ENCODE measurements around the gene NEURL1B. TPM values are rescaled to one million over a fixed set of nuclear protein-coding genes. Genes with fewer than 3 reads are reported as not detected.
A peak's percentile ranks its signal among the peaks of the same experiment; 100 is the strongest.

Gene NEURL1B
- total RNA-seq, 2 donors from 2014 or later, result 61.6 to 99.9 TPM

GRCh38 chr5:172733974-172734346 is 92.9 kb downstream of the NEURL1B start:
- Histone ChIP-seq H3K36me3 (no peaks in the 10 kb centered on the region), H3K9ac (ENCODE audit: low read depth in 2 of 2, low read length in 2 of 2) (peak overlapping the region; percentile 42 to 63), H3K27me3 (no peaks in the 10 kb centered on the region), H3K27ac (peak overlapping the region; percentile 87), H3K9me3 (no peaks in the 10 kb centered on the region), H3K4me3 (no peak overlapping the region), H3K4me1 (no peaks in the 10 kb centered on the region)
- DNase-seq, result no peak
- intact Hi-C loops (cut with DNase I), result no loop called here
- TF ChIP-seq, protein P1, sequence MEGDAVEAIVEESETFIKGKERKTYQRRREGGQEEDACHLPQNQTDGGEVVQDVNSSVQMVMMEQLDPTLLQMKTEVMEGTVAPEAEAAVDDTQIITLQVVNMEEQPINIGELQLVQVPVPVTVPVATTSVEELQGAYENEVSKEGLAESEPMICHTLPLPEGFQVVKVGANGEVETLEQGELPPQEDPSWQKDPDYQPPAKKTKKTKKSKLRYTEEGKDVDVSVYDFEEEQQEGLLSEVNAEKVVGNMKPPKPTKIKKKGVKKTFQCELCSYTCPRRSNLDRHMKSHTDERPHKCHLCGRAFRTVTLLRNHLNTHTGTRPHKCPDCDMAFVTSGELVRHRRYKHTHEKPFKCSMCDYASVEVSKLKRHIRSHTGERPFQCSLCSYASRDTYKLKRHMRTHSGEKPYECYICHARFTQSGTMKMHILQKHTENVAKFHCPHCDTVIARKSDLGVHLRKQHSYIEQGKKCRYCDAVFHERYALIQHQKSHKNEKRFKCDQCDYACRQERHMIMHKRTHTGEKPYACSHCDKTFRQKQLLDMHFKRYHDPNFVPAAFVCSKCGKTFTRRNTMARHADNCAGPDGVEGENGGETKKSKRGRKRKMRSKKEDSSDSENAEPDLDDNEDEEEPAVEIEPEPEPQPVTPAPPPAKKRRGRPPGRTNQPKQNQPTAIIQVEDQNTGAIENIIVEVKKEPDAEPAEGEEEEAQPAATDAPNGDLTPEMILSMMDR (IDR thresholded peaks at IDR 0.05), result no peak

DNA sequence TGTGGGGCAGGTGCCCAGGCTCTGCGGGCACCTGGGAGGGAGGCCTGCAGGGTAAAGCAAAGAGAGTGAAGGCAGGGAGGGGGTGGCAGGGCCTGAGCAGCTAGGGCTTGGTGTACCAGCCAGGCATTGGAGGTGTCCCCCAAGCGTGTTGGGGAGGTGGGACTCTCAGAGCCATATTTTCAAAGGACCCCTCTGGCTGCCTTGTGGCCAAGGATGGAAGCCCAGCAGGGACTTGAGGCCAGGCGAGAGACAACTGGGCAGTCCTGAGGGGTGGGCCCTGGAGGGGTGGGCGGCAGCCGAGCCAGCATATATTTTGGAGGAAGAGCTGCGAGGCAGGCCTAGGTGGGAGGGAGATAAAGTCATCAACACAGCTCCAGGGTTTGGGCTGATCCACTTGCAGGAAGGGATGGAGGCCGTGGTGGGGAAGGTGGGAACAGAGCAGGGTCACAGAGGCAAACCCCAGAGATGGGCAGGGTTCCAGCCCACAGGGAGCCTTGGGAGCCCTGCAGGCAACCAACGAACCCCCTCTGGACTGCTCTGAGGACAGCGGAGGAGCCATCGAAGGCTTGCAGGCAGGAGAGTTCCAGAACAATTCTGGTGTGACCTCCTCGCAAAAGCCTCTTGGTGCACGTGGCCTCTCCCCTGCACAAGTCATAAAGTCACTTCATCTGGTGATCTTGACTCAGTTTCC is 94.2 kb downstream of the NEURL1B start:
- H3K27ac ChIP-seq, result no peak overlapping the region

GRCh38 chr5:172736508-172737135 is 95.6 kb downstream of the NEURL1B start:
- peak overlapping the region in 1 of 2 donors; percentile 34 for H3K9ac ChIP-seq (ENCODE audit: low read depth in 2 of 2, low read length in 2 of 2)
- TF ChIP-seq, protein P1 (IDR thresholded peaks at IDR 0.05), result no peak
- no peak overlapping the region for H3K4me3 ChIP-seq
- no peaks in the 10 kb centered on the region for H3K27me3 ChIP-seq
- no peaks in the 10 kb centered on the region for H3K4me1 ChIP-seq
- no peaks in the 10 kb centered on the region for H3K36me3 ChIP-seq
- intact Hi-C loops (cut with DNase I), result no loop called here
- no peak overlapping the region for H3K27ac ChIP-seq
- DNase-seq, result no peak
- no peaks in the 10 kb centered on the region for H3K9me3 ChIP-seq

More for the DNA sequence above, 94.2 kb downstream of the NEURL1B start:
- TF ChIP-seq, protein P1 (IDR thresholded peaks at IDR 0.05), result no peak
- H3K27me3 ChIP-seq, result no peaks in the 10 kb centered on the region
- peak overlapping the region in 1 of 2 donors; percentile 35 for H3K9ac ChIP-seq (ENCODE audit: low read depth in 2 of 2, low read length in 2 of 2)
- intact Hi-C loops (cut with DNase I), result no loop called here
- H3K4me1 ChIP-seq, result no peaks in the 10 kb centered on the region
- H3K9me3 ChIP-seq, result no peaks in the 10 kb centered on the region
- H3K4me3 ChIP-seq, result no peak overlapping the region
- no peak for DNase-seq
- H3K36me3 ChIP-seq, result no peaks in the 10 kb centered on the region

- DNase-seq, result no peak
- no peaks in the 10 kb centered on the region for H3K9me3 ChIP-seq
- intact Hi-C loops (cut with DNase I), result no loop called here
- no peak overlapping the region for H3K9ac ChIP-seq (ENCODE audit: low read depth in 2 of 2, low read length in 2 of 2)
- no peak overlapping the region for H3K27ac ChIP-seq
- H3K4me1 ChIP-seq, result no peaks in the 10 kb centered on the region
- H3K4me3 ChIP-seq, result no peak overlapping the region
- H3K36me3 ChIP-seq, result no peaks in the 10 kb centered on the region
- TF ChIP-seq, protein P1 (IDR thresholded peaks at IDR 0.05), result no peak
- H3K27me3 ChIP-seq, result no peaks in the 10 kb centered on the region
These were observed 98.3 kb downstream of the NEURL1B start for GRCh38 chr5:172739375-172739774.

GRCh38 chr5:172740428-172741205 is 99.6 kb downstream of the NEURL1B start:
- no peaks in the 10 kb centered on the region for H3K4me1 ChIP-seq
- intact Hi-C loops (cut with DNase I), result no loop called here
- H3K4me3 ChIP-seq, result no peak overlapping the region
- TF ChIP-seq, protein P1 (IDR thresholded peaks at IDR 0.05), result no peak
- no peak overlapping the region for H3K9ac ChIP-seq (ENCODE audit: low read depth in 2 of 2, low read length in 2 of 2)
- H3K27ac ChIP-seq, result peak overlapping the region; percentile 45
- no peaks in the 10 kb centered on the region for H3K9me3 ChIP-seq
- H3K27me3 ChIP-seq, result no peaks in the 10 kb centered on the region
- no peaks in the 10 kb centered on the region for H3K36me3 ChIP-seq
- DNase-seq, result no peak

Small RNAs within 50 kb of the gene (microRNA-seq; reads per million reads assigned to microRNA genes)
- 1.7 reads per million for gene MIR5003

Other genes with a start within 250 kb of the NEURL1B start
- 10 to 100 TPM; 12.2 to 13.2 TPM for gene SH3PXD2B, start 186.7 kb upstream of the NEURL1B start, total RNA-seq
- gene DUSP1, start 129.9 kb downstream of the NEURL1B start, total RNA-seq, result 100 to 1,000 TPM in 1 of 2 donors, 10 to 100 TPM in 1; 61.7 to 102 TPM
- gene ERGIC1, start 193.0 kb downstream of the NEURL1B start, total RNA-seq, result 100 to 1,000 TPM; 173 to 191 TPM

Measured in colonic mucosa (tissue), 4 donors.